ENCODE measurements around the gene PHKA2.

The PHKA2 gene

GRCh38 chrX:18893536-18893935 is 90.4 kb downstream of the PHKA2 start:
- H3K27me3 ChIP-seq (ENCODE audit: low read depth, low read length) = no peaks in the 10 kb centered on the region
- H3K9ac ChIP-seq (ENCODE audit: low read length) = no peak overlapping the region
- no peaks in the 10 kb centered on the region for H3K36me3 ChIP-seq (replicated peaks; ENCODE audit: low read depth, low read length)
- no peaks in the 10 kb centered on the region for H3K9me3 ChIP-seq (ENCODE audit: insufficient read depth, low read length)
- H3K79me2 ChIP-seq (ENCODE audit: low read length) = no peaks in the 10 kb centered on the region
- no peak overlapping the region for H2AFZ ChIP-seq (ENCODE audit: low read depth, low read length)
- H3K4me3 ChIP-seq (ENCODE audit: low read length) = no peak overlapping the region
- H3K4me2 ChIP-seq (ENCODE audit: low read length) = no peak overlapping the region
- no peaks in the 10 kb centered on the region for H3K4me1 ChIP-seq (ENCODE audit: low read length)
- no peak overlapping the region for H3K27ac ChIP-seq (ENCODE audit: low read length)
- TF ChIP-seq, protein P1, sequence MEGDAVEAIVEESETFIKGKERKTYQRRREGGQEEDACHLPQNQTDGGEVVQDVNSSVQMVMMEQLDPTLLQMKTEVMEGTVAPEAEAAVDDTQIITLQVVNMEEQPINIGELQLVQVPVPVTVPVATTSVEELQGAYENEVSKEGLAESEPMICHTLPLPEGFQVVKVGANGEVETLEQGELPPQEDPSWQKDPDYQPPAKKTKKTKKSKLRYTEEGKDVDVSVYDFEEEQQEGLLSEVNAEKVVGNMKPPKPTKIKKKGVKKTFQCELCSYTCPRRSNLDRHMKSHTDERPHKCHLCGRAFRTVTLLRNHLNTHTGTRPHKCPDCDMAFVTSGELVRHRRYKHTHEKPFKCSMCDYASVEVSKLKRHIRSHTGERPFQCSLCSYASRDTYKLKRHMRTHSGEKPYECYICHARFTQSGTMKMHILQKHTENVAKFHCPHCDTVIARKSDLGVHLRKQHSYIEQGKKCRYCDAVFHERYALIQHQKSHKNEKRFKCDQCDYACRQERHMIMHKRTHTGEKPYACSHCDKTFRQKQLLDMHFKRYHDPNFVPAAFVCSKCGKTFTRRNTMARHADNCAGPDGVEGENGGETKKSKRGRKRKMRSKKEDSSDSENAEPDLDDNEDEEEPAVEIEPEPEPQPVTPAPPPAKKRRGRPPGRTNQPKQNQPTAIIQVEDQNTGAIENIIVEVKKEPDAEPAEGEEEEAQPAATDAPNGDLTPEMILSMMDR (IDR thresholded peaks at IDR 0.05; ENCODE audit: low read depth, low read length) = no peak
- no peak for TF ChIP-seq EZH2phosphoT487 (IDR thresholded peaks at IDR 0.05; ENCODE audit: low read depth)
- no peaks in the 10 kb centered on the region for H4K20me1 ChIP-seq (ENCODE audit: insufficient read depth, low read length)

DNA sequence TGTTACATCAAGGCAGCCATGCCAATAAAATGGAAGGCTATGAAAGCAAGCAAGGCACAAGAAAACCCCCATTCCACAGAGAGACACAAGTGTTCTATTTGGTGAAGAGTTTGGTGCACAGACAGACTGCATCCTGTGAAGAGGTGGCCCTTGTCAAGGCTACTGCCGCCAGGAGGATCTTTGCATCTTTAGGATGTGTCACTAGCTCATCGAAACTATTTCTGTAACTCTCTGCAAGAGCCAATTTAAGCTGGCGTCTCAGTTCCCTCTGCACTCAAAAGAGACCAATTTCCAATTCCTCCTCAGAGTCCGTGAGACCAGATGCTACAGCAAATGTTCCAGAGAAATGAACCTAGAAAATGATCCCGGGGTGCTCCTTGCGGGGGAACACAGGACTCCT is 91.0 kb downstream of the PHKA2 start:
- H3K36me3 ChIP-seq (replicated peaks; ENCODE audit: low read depth, low read length) = no peaks in the 10 kb centered on the region
- no peaks in the 10 kb centered on the region for H3K27me3 ChIP-seq (ENCODE audit: low read depth, low read length)
- H4K20me1 ChIP-seq (ENCODE audit: insufficient read depth, low read length) = no peaks in the 10 kb centered on the region
- H3K79me2 ChIP-seq (ENCODE audit: low read length) = no peaks in the 10 kb centered on the region
- no peak overlapping the region for H3K4me3 ChIP-seq (ENCODE audit: low read length)
- H3K9ac ChIP-seq (ENCODE audit: low read length) = no peak overlapping the region
- no peak overlapping the region for H2AFZ ChIP-seq (ENCODE audit: low read depth, low read length)
- H3K27ac ChIP-seq (ENCODE audit: low read length) = no peak overlapping the region
- H3K4me1 ChIP-seq (ENCODE audit: low read length) = no peaks in the 10 kb centered on the region
- no peak overlapping the region for H3K4me2 ChIP-seq (ENCODE audit: low read length)
- no peaks in the 10 kb centered on the region for H3K9me3 ChIP-seq (ENCODE audit: insufficient read depth, low read length)
- TF ChIP-seq EZH2phosphoT487 (IDR thresholded peaks at IDR 0.05; ENCODE audit: low read depth) = no peak
- TF ChIP-seq, protein P1 (IDR thresholded peaks at IDR 0.05; ENCODE audit: low read depth, low read length) = no peak

DNA sequence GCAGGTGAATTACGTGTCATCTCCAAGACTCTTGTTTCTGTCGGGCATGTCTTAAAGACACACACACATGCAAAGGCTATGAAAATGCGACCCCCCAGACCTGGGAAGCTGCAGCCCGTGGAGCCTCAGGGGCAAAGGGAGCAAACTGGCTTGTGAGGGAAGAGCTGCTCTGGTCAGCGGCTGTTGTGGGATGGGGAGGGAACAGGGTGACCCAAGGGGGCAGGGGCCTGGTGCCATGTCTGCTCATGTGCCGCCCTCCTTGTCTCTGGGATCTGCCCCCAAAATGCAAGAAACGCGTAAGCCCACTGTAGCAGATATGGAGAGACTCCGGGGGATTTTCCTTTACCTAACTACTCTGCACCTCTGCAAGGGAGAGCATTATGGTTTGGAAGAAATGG is 92.4 kb downstream of the PHKA2 start:
- H3K36me3 ChIP-seq (replicated peaks; ENCODE audit: low read depth, low read length) = no peaks in the 10 kb centered on the region
- no peak for TF ChIP-seq EZH2phosphoT487 (IDR thresholded peaks at IDR 0.05; ENCODE audit: low read depth)
- TF ChIP-seq, protein P1 (IDR thresholded peaks at IDR 0.05; ENCODE audit: low read depth, low read length) = no peak
- H3K27me3 ChIP-seq (ENCODE audit: low read depth, low read length) = no peaks in the 10 kb centered on the region
- no peak overlapping the region for H3K4me3 ChIP-seq (ENCODE audit: low read length)
- H3K9me3 ChIP-seq (ENCODE audit: insufficient read depth, low read length) = no peaks in the 10 kb centered on the region
- no peaks in the 10 kb centered on the region for H3K79me2 ChIP-seq (ENCODE audit: low read length)
- H4K20me1 ChIP-seq (ENCODE audit: insufficient read depth, low read length) = no peaks in the 10 kb centered on the region
- H3K27ac ChIP-seq (ENCODE audit: low read length) = no peak overlapping the region
- H3K4me1 ChIP-seq (ENCODE audit: low read length) = peaks cover 4% of the 10 kb centered on the region; the same call in 1 of the 2 replicates
- H3K4me2 ChIP-seq (ENCODE audit: low read length) = no peak overlapping the region
- H3K9ac ChIP-seq (ENCODE audit: low read length) = no peak overlapping the region
- H2AFZ ChIP-seq (ENCODE audit: low read depth, low read length) = no peak overlapping the region

- H3K27me3 ChIP-seq (ENCODE audit: low read depth, low read length) = no peaks in the 10 kb centered on the region
- no peaks in the 10 kb centered on the region for H3K36me3 ChIP-seq (replicated peaks; ENCODE audit: low read depth, low read length)
- no peaks in the 10 kb centered on the region for H4K20me1 ChIP-seq (ENCODE audit: insufficient read depth, low read length)
- no peak overlapping the region for H3K27ac ChIP-seq (ENCODE audit: low read length)
- no peaks in the 10 kb centered on the region for H3K9me3 ChIP-seq (ENCODE audit: insufficient read depth, low read length)
- TF ChIP-seq, protein P1 (IDR thresholded peaks at IDR 0.05; ENCODE audit: low read depth, low read length) = no peak
- no peak for TF ChIP-seq EZH2phosphoT487 (IDR thresholded peaks at IDR 0.05; ENCODE audit: low read depth)
- no peak overlapping the region for H3K9ac ChIP-seq (ENCODE audit: low read length)
- H3K4me3 ChIP-seq (ENCODE audit: low read length) = no peak overlapping the region
- H3K79me2 ChIP-seq (ENCODE audit: low read length) = no peaks in the 10 kb centered on the region
- peaks cover 9% of the 10 kb centered on the region; the same call in 1 of the 2 replicates for H3K4me1 ChIP-seq (ENCODE audit: low read length)
- H2AFZ ChIP-seq (ENCODE audit: low read depth, low read length) = no peak overlapping the region
- H3K4me2 ChIP-seq (ENCODE audit: low read length) = no peak overlapping the region
These were observed 93.0 kb downstream of the PHKA2 start for GRCh38 chrX:18890724-18891547.

Data from OCI-LY3 (cell line).